GM21515 (cell line): Measurements from ENCODE around the gene BAIAP2.
"Not testable (repeated sequence)": the region's sequence is repeated elsewhere in the genome, so short reads cannot be mapped to it uniquely, and the experiment has no call there.

ENCODE experiments used
- ATAC-seq: cut with Tn5 transposase; IDR thresholded peaks from one replicate; pipeline ENCODE4 v1.9.1; 2021; ENCODE audit not compliant: unreplicated experiment

BAIAP2 gene

DNA sequence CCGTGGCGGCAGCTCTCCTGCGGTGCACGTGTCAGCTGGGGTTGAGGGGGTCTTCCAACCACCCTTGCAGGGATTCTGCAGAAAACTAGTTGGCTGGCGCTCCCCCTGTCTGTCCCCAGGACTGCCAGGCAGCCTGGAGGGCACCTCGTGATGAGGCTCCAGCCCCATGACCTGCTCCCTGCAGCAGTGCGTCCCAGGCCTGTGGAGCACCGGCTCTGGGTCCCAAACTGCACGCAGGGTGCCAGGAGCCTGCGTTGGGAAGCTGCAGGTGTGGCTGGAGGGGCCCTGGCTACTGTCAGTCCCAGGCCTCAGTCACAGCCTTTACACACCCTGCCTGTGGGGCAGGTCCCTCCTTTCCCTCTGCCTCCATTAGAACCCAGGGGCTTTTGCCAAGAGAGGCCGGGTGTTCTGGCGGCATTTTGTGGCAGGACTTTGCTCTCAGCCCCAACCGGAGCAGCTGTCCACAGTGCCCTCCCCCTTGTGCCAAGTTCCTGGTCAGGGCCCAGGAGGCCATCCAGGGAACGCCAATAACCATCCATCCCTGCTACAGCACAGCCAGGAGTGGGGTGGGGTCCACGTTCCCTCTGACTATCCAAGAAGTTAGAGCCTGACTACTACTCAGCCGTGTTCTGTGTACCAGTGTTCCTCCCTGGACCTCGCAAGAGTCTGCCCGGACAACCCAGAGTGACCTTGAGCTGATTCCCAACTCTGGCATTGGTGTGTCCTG is 34.2 kb upstream of the BAIAP2 start:
- ATAC-seq = no peak

DNA sequence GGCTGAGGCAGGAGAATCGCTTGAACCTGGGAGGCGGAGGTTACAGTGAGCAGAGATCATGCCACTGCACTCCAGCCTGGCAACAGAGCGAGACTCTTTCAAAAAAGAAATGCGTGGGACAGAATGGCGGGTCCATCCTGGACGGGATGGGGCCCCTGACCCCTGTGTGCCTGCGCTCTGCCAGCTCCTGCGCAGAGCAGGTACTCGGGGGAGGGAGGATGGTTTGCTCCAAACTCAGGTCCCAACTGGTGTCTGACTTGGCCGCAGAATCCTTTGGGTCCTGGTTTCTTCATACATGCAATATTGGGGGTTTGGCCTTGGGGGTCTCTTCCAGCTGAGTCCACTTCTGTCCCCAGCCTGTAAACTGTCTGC is 33.0 kb upstream of the BAIAP2 start:
- ATAC-seq = no peak

DNA sequence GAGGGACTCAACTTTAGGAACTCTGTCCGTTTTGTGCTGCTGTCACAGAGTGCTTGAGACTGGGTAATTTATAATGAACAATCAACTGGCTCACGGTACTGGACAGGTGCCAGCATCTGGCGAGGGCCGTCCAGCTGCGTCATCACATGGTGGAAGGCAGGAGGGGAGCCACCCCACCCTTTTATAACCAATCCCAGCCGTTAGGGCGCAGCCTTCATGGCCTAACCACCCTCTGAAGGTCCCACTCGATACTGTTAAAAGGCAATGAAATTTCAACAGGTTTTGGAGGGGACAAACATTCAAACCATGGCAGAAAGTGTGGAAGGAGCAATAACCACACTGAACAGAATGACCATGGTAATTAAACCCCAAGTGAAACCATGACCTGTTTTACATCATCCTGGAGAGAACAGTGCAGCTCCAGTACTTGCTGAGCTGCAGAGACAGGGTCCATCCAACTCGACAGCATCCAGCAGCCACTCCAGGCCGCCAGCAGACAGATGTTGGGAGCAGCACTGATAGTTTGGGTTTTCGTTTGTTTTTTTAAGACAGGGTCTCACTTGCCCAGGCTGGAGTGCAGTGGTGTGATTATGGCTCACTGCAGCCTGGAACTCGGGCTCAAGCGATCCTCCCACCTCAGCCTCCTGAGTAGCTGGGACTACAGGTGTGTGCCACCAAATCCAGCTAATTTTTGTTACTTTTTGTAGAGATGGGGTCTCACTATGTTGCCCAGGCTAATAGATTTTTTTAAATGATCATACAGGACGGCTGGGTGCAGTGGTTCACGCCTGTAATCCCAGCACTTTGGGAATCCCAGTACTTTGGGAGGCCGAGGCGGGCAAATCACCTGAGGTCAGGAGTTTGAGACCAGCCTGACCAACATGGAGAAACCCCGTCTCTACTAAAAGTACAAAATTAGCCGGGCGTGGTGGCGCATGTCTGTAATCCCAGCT is 32.3 kb upstream of the BAIAP2 start:
- ATAC-seq = no peak

DNA sequence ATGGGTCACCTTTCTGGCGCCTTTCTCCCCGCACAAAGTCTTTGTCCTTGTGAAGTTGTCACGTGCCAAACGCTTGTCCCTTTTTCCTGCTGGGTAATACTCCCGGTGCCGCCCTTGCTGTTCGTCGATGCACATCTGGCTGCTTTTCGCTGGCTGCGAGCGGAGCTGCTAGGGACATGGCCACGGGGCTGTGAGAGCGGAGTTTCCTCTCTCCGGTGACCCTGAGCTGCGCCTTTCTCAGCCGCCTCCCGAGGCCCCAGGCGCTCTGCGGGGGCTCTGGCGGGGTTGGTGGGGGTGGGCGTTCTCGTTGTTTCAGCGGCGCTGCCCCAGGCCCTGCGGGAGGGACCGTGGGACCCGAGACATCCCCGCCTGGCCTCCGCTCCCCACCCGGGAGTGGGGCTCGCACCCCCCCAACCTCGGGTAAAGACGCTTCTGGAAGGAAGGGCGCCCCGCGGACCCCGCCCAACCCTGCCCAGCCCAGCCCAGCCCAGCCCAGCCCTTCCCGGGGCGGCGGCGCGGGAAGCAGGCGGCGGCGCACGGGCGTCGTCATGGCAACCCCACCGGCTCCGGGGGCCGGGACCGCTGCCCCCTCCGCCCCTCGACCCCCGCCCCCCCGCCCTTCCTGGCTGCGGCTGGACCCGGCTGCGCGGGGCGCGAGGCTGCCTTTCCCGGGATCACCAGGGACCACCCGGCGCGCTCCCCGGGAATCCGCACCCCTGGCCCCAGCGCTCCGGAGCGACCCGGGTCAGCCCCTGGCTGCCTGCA is 31.1 kb upstream of the BAIAP2 start:
- ATAC-seq = no peak

DNA sequence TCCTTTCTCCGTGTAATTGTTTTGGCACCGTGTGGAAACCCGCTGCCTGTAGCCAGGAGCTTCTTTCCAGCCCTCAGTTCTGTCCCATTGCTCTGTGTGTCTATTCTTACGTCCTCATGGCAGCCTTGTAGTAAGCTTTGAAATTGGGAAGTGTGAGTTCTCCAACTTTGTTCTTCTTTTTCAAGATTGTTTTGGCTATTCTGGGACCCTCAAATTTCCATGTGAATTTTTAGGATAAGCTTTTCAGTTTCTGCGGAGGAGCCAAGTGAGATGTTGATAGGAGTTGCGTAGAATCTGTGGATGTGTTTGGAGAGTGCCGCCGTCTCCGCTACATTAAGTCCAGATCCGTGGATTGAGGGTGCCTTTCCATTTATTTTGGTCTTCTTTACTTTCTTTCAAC is 28.1 kb upstream of the BAIAP2 start:
- ATAC-seq = no peak

DNA sequence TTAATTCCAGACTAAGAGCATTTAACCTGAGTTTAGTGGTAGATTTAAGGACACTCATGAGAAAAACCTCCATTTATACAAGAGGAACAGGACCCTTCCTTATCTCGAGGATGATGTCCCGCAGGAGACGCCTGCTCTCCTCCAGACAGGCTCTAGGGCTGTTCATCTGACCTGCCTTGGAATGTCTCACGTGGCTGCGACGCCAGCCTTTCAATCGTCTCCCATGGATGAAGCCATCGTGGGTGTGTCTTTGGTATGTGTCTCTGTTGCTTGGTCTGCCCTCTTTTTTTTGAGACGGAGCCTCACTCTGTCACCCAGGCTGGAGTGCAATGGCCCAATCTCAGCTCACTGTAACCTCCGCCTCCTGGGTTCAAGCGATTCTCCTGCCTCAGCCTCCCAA is 26.8 kb upstream of the BAIAP2 start:
- ATAC-seq = no peak

DNA sequence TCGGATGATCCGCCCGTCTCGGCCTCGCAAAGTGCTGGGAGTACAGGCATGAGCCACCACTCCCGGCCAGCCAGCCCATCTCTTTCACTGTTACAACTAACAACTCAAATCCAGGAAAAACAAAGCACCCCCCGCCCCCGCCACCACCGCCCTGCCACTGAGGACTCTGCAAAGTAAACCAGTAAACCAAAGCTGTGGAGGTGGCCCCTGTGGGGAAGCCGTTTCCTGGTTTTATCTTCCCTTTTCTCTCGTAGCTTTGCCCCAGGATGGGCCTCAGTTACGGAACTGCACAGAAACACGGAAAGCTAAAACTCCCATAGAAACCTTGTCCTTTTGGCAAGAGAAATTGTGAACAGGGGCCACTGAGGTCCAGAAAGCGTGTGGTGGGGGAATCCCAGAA is 25.8 kb upstream of the BAIAP2 start:
- ATAC-seq = no peak

DNA sequence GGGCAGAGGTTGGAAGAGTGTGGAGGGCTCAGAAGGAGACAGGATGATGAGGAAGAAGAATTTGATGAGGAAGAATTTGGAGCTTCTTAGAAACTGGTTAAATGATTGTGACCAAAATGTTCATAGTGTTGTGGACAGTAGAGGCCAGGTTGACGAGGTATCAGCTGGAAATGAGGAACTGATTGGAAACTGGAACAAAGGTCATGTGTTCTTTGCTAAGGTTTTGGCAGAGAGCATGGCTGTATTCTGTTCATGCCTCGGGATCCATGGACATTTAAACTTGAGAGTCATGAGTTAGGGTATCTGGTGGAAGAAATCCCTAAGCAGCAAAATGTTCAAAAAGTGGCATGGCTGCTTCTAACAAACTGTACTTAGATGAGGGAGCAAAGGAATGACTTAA is 24.0 kb upstream of the BAIAP2 start:
- no peak for ATAC-seq

DNA sequence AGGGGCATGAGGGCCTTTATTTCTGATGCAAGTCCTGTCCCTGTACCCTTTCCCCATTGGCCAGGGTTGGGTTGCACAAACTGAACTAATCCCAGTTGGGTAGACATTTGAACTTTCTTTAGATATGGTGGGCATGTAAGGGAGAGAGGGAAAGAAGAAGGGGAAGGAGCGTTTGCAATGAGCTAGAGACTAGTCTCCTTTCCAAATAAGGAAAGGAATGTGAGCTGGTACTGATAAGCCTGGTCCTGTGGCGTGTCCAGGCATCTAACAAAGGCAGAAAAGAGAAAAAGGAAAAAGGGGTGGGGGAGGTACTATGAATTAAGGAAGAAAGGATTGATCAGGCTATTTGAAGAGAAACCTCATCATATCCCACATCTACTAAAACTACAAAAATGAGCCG is 23.0 kb upstream of the BAIAP2 start:
- no peak for ATAC-seq

DNA sequence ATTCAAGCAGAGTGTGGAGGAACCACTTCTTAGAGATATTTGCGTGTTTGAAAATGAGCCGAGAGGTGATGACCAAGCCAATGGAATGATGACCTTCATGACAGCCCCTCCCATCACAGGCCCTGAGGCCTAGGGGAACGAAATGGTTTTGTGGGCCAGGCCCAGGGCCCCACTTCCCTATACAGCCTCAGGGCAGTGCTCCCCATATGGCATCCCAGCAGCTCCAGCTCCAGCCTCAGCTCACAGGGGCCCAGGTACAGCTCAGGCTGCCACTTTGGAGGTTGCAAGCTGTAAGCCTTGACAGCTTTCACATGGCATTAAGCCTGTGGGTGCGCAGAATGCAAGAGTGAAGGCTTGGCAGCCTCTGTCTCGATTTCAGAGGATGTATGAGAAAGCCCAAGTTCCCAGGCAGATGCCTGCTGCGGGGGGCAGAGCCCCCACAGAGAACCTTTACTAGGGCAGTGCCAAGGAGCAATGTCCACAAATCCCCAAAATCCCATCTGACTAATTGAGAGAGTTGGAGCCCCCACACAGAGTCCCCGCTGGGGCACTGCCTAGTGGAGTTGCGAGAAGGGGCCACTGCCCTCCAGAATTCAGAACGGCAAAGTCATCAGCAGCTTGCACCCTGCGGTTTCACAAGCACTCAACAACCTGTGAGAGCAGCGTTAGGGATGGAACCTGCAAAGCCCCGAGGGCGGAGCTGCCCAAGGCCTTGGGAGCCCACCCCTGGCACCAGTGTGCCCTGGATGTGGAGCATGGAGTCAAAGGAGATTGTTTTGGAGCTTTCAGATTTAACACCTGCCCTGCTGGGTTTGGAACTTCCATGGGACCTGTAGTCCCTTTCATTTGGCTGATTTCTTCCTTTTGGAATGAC is 22.1 kb upstream of the BAIAP2 start:
- no peak for ATAC-seq

DNA sequence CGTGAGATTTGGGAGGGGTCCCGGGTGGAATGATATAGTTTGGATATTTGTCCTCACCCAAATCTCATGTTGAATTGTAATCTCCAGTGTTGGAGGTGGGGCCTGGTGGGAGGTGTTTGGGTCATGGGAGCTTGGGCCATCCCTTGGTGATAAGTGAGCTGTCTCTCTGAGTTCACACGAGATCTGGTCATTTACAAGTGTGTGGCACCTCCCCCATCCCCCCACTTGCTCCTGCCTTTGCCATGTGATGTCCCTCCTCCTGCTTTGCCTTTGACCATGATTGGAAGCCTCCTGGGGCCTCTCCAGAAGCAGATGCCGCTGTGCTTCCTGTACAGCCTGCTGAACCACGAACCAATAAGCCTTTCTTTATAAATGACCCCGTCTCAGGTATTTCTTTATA is 21.3 kb upstream of the BAIAP2 start:
- no peak for ATAC-seq

DNA sequence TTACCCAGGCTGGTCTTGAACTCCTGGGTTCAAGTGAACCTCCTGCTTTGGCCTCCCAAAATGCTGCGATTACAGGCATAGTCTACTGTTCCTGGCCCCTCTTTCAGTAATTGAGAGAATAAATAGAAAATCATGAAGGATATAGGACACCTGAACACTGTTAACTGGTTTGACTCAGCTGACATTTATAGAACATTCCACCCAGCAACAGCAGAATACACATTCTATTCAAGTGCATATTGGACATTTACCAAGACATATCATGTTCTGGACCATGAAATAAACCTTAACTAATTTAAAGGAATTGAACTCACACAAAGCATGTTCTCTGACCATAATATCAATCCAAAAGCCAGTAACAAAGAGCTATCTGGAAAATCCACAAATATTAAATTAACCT is 19.8 kb upstream of the BAIAP2 start:
- no peak for ATAC-seq

DNA sequence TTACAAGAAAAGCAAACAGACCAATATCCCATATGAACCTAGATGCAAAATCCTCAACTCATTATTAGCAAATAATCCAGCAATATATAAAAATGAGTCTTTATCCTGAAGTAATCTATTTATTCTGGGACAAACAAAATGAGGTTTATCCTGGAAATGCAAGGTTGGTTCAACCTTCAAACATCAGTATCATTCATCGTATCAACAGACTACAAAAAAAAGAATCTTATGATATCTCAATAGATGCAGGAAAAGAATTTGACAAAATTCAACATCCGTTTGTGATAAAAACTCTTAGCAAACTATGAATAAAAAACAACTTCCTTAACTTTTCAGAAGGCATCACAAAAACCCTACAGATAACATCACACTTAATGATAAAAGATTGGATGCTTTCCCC is 18.4 kb upstream of the BAIAP2 start:
- ATAC-seq = no peak

DNA sequence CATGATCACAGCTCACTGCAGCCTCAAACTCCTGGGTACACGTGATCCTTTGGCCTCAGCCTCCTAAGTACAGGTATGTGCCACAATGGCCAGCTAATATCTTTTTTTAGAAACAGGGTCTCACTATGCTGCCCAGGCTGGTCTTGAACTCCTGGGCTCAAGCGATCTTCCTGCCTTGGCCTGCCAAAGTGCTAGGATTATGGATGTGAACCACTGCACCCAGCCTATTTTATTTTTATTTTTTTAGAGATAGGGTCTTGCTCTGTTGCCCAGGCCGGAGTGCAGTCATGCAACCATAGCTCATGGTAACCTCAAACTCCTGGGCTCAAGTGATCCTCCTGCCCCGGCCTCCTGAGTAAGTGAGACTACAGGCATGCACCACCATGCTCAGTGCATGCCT is 17.6 kb upstream of the BAIAP2 start:
- ATAC-seq = not testable (repeated sequence)

DNA sequence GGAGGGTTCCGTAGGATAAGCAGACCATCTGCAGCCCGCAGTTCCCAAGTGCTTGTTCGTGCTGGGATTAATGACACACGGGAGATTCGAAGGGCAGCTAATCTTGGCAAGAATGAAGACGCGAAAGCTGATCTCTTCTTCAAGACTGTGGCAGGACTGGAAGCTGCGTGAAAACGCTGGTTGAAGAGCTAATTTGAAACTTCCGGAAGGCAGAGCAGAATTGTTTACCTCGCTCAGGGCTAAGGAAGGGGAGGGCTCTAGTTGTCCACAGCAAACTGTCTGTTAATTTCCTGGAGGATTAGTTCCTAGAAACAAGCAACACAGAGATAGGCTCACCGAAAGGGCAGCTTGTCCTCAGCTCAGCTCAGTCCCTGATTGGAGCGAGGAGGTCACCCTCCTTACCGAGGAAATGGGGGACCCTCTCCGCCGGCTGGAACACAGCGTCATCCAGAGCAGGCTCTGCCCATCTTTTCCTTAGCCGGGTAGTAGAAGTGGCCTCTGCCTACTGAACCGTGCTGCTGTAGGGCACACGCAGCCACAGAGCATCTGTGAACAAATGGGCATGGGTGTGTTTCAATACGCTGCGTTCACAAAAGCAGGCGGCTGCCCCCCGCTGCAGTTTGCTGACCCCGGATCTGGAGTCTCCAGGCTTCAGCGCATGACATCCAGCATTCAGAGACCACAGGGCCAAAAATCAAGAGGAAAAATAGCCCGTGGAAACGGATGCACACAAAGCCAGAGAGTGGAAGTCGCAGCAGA is 16.7 kb upstream of the BAIAP2 start:
- no peak for ATAC-seq

DNA sequence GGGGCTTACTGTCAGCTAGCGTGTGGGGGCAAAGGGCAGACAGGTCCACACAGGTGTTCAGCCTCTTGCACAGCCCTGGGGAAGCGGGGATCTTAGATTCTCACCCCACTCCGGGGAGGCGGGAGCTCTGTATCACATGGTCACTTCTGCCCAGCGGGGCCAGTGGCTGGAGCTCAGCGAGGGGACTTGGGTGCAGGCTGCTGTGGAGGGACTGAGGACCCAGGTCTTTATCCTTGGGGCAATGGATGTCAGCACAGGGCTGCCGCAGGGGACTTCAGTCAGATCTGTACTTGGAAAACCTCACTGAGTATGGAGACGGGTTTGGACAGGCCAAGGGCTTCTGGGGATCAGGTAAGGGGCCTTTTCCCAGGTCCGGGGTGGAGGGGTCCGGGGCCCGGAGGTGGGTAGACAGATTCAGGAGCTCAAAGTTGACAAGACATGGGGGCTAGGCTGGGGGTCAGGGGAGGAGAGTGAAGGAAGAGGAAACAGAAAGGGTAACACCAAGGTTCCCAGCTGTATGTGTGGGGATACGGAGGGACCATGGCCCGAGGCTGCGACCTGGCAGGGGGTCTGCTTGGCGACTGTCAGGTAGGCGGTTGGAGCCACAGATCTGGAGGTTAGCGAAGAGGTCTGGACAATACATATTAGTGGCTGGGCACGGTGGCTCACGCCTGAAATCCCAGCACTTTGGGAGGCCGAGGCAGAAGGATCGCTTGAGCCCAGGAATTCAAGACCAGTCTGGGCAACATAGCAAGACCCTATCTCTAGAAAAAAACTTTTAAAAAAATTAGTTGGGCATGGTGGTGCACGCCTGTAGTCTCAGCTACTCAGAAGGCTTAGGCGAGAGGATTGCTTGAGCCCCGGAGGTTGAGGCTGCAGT is 15.1 kb upstream of the BAIAP2 start:
- no peak for ATAC-seq

DNA sequence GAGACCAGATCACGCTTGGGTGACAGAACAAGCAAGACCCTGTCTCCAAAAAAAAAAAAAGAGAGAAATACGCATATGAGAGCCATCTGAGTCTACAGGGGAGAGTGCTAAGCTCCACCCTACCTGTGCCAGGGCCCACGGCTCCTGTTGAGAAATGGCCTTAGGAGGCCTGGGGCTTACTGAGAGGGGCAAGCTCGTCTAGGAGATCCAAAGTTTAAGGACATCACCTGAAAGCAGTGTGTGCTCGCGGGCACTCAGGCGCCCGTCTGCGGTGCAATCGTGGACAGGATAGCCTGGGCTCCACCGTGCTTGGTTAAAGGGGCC is 14.5 kb upstream of the BAIAP2 start:
- ATAC-seq = no peak

DNA sequence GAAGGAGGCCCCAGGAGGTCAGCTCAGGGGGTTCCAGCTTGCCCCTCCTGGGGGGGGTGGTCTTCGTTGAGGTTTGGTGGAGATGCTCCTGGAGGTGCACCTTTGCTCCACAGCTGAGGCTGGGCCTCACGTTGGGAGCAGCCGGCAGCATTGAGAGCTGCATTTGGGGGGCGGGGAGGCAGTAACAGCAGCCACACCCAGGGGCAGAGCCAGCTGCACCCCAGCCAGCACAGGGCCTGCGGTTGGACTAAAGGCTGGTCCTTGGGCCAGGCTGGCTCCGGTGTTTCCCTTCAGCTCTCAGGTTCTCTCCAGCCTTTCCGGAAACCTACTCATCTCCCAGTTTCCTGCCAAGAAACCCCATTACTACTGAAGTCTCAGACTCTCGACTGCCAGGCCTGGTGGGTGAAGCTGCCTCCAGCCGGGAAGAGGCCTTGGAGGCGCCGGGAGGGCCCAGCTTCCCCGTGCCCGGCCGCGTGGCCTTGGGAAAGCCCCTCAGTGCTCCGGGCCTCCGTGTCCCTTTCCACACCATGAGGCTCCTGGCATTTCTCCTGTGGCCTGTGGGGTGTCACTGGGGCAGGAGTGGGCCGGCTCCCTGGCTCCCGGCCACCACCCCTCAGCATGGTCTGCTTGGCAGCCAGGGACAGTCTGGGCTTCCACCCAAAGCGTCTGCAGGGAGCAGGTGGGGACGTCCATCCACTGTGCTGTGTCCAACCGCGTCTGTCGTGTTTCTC is 14.0 kb upstream of the BAIAP2 start:
- ATAC-seq = no peak
